Body of pancreas (tissue), 4 donors: ENCODE measurements around the gene ABLIM1. TPM values are rescaled to one million over a fixed set of nuclear protein-coding genes. Genes with fewer than 3 reads are reported as not detected.
A peak's percentile ranks its signal among the peaks of the same experiment; 100 is the strongest.
"Not testable (repeated sequence)": the region's sequence is repeated elsewhere in the genome, so short reads cannot be mapped to it uniquely, and the experiment has no call there.

Experiments used
- ATAC-seq: fragments of 150-250 bp; one replicate; pipeline ENCODE4 v1.9.1; 2016
- DNase-seq, 4 donors: peaks; one replicate each; pipeline ENCODE4 v3.0.0-alpha.2; 2019
- H3K27ac ChIP-seq, 4 donors: fragments of 200-600 bp; sonication (generic); 1 replicate in 3 of 4; 2 replicates in 1 of 4; pipeline versions ENCODE4 v1.5.1 to v1.6.1; 2016 to 2019; ENCODE audit warnings: mild to moderate bottlenecking in 1 of 4, mixed read lengths in 1 of 4, moderate library complexity in 1 of 4
- H3K27me3 ChIP-seq, 2 donors: fragments of 200-600 bp; sonication (generic); one replicate each; pipeline ENCODE4 v1.6.0; 2016; ENCODE audit warnings: mild to moderate bottlenecking in 1 of 2
- H3K36me3 ChIP-seq, 2 donors: fragments of 200-600 bp; sonication (generic); replicated peaks in 1 of 2; 2 replicates each; pipeline ENCODE4 v1.5.1; 2016; ENCODE audit warnings: low read depth in 2 of 2; ENCODE audit not compliant: insufficient read depth in 1 of 2
- H3K4me1 ChIP-seq: fragments of 200-600 bp; sonication (generic); one replicate; pipeline ENCODE4 v1.6.0; 2016
- H3K4me3 ChIP-seq, 2 donors: fragments of 200-600 bp; sonication (generic); 1 replicate in 1 of 2; 2 replicates in 1 of 2; pipeline ENCODE4 v1.5.1; 2016 to 2019
- H3K9me3 ChIP-seq, 3 donors: fragments of 200-600 bp; sonication (generic); 1 replicate in 2 of 3; 2 replicates in 1 of 3; pipeline ENCODE4 v1.5.1; 2016
- CTCF ChIP-seq, 7 experiments: fragments of 450-650 bp in 4 of 7; fragments of 200-600 bp in 3 of 7; sonication (generic) in 3 of 7; IDR thresholded peaks; one replicate each; pipeline ENCODE4 v1.5.1; 2016 to 2019; ENCODE audit warnings: antibody characterized with exemption in 7 of 7
- POLR2A ChIP-seq, 3 donors: fragments of 450-650 bp; IDR thresholded peaks; one replicate each; pipeline ENCODE4 v1.6.1; 2016; ENCODE audit warnings: antibody characterized with exemption in 3 of 3, mild to moderate bottlenecking in 2 of 3
- WGBS, 2 donors: methylation state at CpG; one replicate each; pipeline ENCODE4 v1.1.5; 2017; 5-methylcytosine and 5-hydroxymethylcytosine counted together
- intact Hi-C: fragments of 100-400 bp; cut with DNase I; formaldehyde crosslinking; loops from one replicate; pipeline ENCODE4 v1.15.1; 2023
- total RNA-seq, 2 donors: library from RNA; depleted of rRNA; stranded (reverse); fragments of >200 nt; gene quantifications; one replicate each; pipeline ENCODE4 v1.1.0, GENCODE V29; 2016

The ABLIM1 gene
- total RNA-seq, 2 donors from 2014 or later: 34.6 to 54.7 TPM

- H3K27ac ChIP-seq: no peak overlapping the region
- TF ChIP-seq POLR2A (IDR thresholded peaks at IDR 0.05): no peak
- DNase-seq (no peak), ATAC-seq (no peak)
- no peaks in the 10 kb centered on the region for H3K9me3 ChIP-seq
- no peaks in the 10 kb centered on the region for H3K27me3 ChIP-seq
- no peak overlapping the region for H3K4me3 ChIP-seq
- H3K4me1 ChIP-seq: peaks cover 4% of the 10 kb centered on the region
- intact Hi-C loops: loop anchor here (10.0 kb wide), 1 partner anchor 144 kb away; no protein-coding TSS in a partner anchor
- H3K36me3 ChIP-seq: no peaks in the 10 kb centered on the region
These were observed 40.4 kb upstream of the ABLIM1 start for GRCh38 chr10:114698271-114699061.

GRCh38 chr10:114697061-114697598 lies 39.1 kb upstream of the ABLIM1 start:
- peak overlapping the region in 1 of 4 donors; percentile 14 for H3K27ac ChIP-seq
- TF ChIP-seq CTCF (IDR thresholded peaks at IDR 0.05): no peak
- TF ChIP-seq POLR2A (IDR thresholded peaks at IDR 0.05): no peak
- H3K4me1 ChIP-seq: peaks cover 4% of the 10 kb centered on the region
- no peaks in the 10 kb centered on the region for H3K36me3 ChIP-seq
- 90 to 92% methylated on average over 10 of the region's 10 CpGs for WGBS, 2 donors
- H3K9me3 ChIP-seq: no peaks in the 10 kb centered on the region
- peak; percentile 35 for ATAC-seq
- intact Hi-C loops: loop anchor here (10.0 kb wide), 1 partner anchor 142 kb away; no protein-coding TSS in a partner anchor
- H3K4me3 ChIP-seq: no peak overlapping the region
- peak in 1 of 4 donors; percentile 10 for DNase-seq
- H3K27me3 ChIP-seq: no peaks in the 10 kb centered on the region

GRCh38 chr10:114696301-114696700 lies 38.2 kb upstream of the ABLIM1 start:
- intact Hi-C loops: loop anchor here (10.0 kb wide), 1 partner anchor 142 kb away; no protein-coding TSS in a partner anchor
- H3K27me3 ChIP-seq, ATAC-seq, H3K27ac ChIP-seq, H3K4me3 ChIP-seq, DNase-seq, H3K4me1 ChIP-seq, H3K36me3 ChIP-seq, H3K9me3 ChIP-seq: not testable (repeated sequence)

GRCh38 chr10:114694752-114695151 lies 36.7 kb upstream of the ABLIM1 start:
- ATAC-seq (peak; percentile 63), DNase-seq (peak; percentile 31 to 58 (median 46))
- TF ChIP-seq POLR2A (IDR thresholded peaks at IDR 0.05) (no peak), CTCF (IDR thresholded peaks at IDR 0.05) (peak; percentile 13 to 61 (median 50))
- no peaks in the 10 kb centered on the region for H3K27me3 ChIP-seq
- H3K4me1 ChIP-seq: peaks cover 4% of the 10 kb centered on the region
- 44 to 46% methylated on average over 8 of the region's 8 CpGs for WGBS, 2 donors
- no peak overlapping the region for H3K4me3 ChIP-seq
- no peak overlapping the region for H3K27ac ChIP-seq
- no peaks in the 10 kb centered on the region for H3K9me3 ChIP-seq
- no peaks in the 10 kb centered on the region for H3K36me3 ChIP-seq
- intact Hi-C loops: loop anchor here (10.0 kb wide), 1 partner anchor 140 kb away; no protein-coding TSS in a partner anchor

- Histone ChIP-seq H3K4me1 (peaks cover 4% of the 10 kb centered on the region), H3K36me3 (no peaks in the 10 kb centered on the region), H3K9me3 (no peaks in the 10 kb centered on the region), H3K27me3 (no peaks in the 10 kb centered on the region), H3K27ac (no peak overlapping the region), H3K4me3 (no peak overlapping the region)
- no peak for DNase-seq
- WGBS, 2 donors: 54 to 56% methylated on average over 3 of the region's 3 CpGs
- ATAC-seq: no peak
- no peak for TF ChIP-seq CTCF (IDR thresholded peaks at IDR 0.05)
- no peak for TF ChIP-seq POLR2A (IDR thresholded peaks at IDR 0.05)
- intact Hi-C loops: loop anchor here (10.0 kb wide), 1 partner anchor 139 kb away; no protein-coding TSS in a partner anchor
These were observed 36.0 kb upstream of the ABLIM1 start for GRCh38 chr10:114694062-114694461.
